DMS114 treated with DMSO at 0.1 percent for 48 hours (cell line): ENCODE results near the gene FZD1.

Experiments used
- DNase-seq: peaks from one replicate; lab custom pipeline; 2025; ENCODE audit not compliant: unreplicated experiment; lab: John Stamatoyannopoulos, UW

The FZD1 gene

GRCh38 chr7:91264924-91265681 is 870 bp downstream of the FZD1 start:
- no peak for DNase-seq

- no peak for DNase-seq
Observed at GRCh38 chr7:91265693-91266066, 1.4 kb downstream of the FZD1 start.

- no peak for DNase-seq
Observed at GRCh38 chr7:91266067-91266688, 1.9 kb downstream of the FZD1 start.

GRCh38 chr7:91266689-91267090 is 2.5 kb downstream of the FZD1 start:
- no peak for DNase-seq

- DNase-seq = no peak
Observed at GRCh38 chr7:91267171-91267955, 3.1 kb downstream of the FZD1 start.

- DNase-seq = no peak
Observed at GRCh38 chr7:91270372-91270771, 6.1 kb downstream of the FZD1 start.

- DNase-seq = no peak
Observed at GRCh38 chr7:91276909-91277308, 12.7 kb downstream of the FZD1 start.

- DNase-seq = no peak
Observed at GRCh38 chr7:91280185-91280584, 16.0 kb downstream of the FZD1 start.

- no peak for DNase-seq
Observed at GRCh38 chr7:91280604-91281003, 16.4 kb downstream of the FZD1 start.

- no peak for DNase-seq
Observed at GRCh38 chr7:91285696-91286355, 21.6 kb downstream of the FZD1 start.

- DNase-seq = no peak
Observed at GRCh38 chr7:91286432-91286831, 22.2 kb downstream of the FZD1 start.

GRCh38 chr7:91287371-91288084 is 23.3 kb downstream of the FZD1 start:
- no peak for DNase-seq

GRCh38 chr7:91288208-91288824 is 24.1 kb downstream of the FZD1 start:
- DNase-seq = no peak

- DNase-seq = no peak
Observed at GRCh38 chr7:91289633-91290254, 25.5 kb downstream of the FZD1 start.

GRCh38 chr7:91291302-91291701 is 27.1 kb downstream of the FZD1 start:
- DNase-seq = no peak

GRCh38 chr7:91291902-91292301 is 27.7 kb downstream of the FZD1 start:
- no peak for DNase-seq

GRCh38 chr7:91292506-91292905 is 28.3 kb downstream of the FZD1 start:
- DNase-seq = no peak

- no peak for DNase-seq
Observed at GRCh38 chr7:91293136-91293535, 28.9 kb downstream of the FZD1 start.

- DNase-seq = no peak
Observed at GRCh38 chr7:91293840-91294239, 29.6 kb downstream of the FZD1 start.

- DNase-seq = no peak
Observed at GRCh38 chr7:91294639-91295220, 30.5 kb downstream of the FZD1 start.
